GM11168 (cell line): Measurements from ENCODE around the gene SNRPA1.
"Not testable (repeated sequence)": the region's sequence is repeated elsewhere in the genome, so short reads cannot be mapped to it uniquely, and the experiment has no call there.

Source experiments
- in situ Hi-C: fragments of 300-500 bp; cut with MboI; formaldehyde crosslinking; loops from one replicate; pipeline ENCODE4 v1.12.0; 2022; ENCODE audit warnings: low sequenced_read_pairs; ENCODE audit not compliant: unreplicated experiment

SNRPA1 gene

GRCh38 chr15:101294731-101295606 is at the start of gene SNRPA1:
TSS of gene SNRPA1 (minus strand) at chr15:101295248. CDS start at chr15:101295178, 70 bp downstream.
- in situ Hi-C loops = loop anchor here (5.0 to 10.0 kb wide), 2 partner anchors 210 to 357 kb away; partner anchors contain the start of gene TM2D3

DNA sequence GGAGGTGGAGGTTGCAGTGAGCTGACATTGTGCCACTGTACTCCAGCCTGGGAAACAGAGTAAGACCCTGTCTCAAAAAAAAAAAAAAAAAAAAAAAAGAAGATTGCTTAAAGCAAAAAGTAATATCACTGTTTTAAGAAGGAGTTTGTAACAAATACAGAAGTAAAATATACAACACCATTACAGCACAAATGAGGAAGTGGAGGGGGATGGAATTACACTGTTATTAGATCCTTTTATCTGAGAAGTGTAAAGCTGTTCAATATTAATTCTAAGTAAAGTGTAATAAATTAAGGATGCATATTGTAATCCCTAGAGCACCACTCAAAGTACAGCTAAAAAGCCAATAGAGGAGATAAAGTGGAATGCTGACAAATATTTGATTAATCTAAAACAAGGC is 47.0 kb upstream of the SNRPA1 start:
- in situ Hi-C loops = no loop called here

- in situ Hi-C loops = no loop called here
These were observed 43.5 kb upstream of the SNRPA1 start for GRCh38 chr15:101338502-101339057.

- in situ Hi-C loops = no loop called here
These were observed 42.9 kb upstream of the SNRPA1 start for GRCh38 chr15:101337976-101338375.

- in situ Hi-C loops = not testable (repeated sequence)
These were observed 39.1 kb upstream of the SNRPA1 start for GRCh38 chr15:101333907-101334789.

DNA sequence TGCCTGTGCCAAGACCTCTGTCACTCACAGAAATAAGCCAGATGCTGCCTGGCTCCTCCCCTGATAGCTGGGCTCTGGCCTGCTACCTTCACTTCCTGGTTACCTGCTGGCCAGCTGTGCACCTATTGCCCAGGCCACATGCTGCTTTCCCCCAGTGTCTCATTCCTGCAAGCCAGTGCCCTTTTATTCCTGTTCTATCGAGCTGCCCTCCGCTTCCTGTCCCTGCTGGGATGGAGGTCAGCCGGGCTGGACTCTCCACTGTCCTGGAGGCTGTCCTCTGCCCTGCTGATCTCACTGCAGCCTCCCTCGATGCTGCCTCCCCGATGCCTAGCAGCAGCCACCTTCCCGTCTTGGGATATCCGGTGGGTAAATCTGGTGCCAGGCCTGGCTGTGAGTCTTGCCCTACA is 37.0 kb upstream of the SNRPA1 start:
- in situ Hi-C loops = no loop called here

GRCh38 chr15:101329867-101330380 is 34.9 kb upstream of the SNRPA1 start:
- in situ Hi-C loops = no loop called here

DNA sequence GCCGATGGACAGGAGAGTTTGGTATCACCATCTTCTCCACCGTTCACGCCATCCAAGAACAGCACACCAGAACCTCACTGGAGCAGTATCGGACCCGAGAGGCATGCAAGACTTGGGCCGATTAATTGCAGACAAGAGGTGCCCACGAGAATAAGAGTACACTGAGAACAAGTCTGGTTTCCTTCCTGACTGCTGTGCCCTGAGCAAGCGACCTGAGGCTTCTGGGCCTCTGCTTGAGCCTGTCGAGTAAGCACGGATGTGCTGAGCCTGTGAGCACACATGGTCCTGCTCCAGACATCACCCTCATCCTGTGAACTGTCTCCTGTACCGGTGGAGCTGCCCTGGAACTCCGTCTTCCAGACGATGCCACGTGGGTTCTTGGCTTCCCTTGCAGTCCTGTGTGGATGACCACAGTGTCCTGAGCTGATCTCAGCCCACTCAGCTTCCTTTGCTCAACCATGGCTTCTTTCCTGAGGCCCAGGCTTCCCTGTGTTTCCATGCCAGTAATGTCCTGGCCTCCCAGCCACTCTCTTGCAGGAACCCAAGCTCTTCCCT is 34.3 kb upstream of the SNRPA1 start:
- in situ Hi-C loops = no loop called here

DNA sequence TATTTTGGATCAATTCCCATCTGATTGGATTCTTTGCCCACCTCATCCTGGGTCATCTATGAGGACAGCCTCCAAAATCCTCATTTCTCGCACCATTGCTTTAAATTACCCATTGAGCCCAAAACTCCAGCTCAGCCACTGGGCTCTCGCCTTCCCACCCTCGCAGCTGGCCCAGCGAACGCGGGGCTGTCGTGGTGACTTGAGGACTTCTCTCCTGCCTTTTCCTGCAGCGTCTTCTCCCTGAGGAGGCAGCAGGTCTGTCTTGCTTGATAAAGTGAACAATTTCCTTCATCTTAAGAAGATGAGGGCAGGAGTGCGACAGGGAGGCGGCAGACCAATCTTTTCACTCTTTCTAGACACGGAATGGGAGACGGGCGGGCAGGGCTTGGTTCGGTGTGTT is 33.0 kb upstream of the SNRPA1 start:
- in situ Hi-C loops = no loop called here

DNA sequence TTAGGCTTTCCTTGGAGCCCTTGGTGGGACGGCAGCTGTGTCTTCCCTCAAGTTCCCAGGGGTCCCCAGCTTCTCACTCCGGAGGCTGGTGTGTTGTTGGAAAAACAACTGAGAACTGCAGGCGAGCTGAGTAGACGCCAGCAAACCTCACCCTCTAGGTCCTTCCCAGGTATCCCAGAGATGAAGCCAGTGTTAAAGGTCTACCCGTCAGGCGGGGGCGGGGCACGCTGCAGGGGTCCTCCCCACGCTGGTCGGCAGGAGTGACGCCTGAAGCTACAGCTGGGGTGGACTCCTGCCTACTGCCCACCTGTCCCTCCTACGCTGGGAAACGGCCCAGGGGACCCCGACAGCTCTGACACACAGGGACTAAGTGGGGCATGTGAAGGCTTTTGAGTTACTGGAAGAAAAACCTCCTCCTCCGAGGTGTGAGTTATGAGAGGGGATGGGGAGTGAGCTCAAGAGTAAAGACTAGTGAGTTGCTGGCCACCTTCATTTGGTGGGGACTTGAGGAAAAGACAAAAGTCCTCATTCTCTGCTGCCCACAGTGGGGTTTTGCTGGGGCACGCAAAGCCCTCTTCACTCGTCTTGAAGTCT is 32.2 kb upstream of the SNRPA1 start:
- in situ Hi-C loops = no loop called here

DNA sequence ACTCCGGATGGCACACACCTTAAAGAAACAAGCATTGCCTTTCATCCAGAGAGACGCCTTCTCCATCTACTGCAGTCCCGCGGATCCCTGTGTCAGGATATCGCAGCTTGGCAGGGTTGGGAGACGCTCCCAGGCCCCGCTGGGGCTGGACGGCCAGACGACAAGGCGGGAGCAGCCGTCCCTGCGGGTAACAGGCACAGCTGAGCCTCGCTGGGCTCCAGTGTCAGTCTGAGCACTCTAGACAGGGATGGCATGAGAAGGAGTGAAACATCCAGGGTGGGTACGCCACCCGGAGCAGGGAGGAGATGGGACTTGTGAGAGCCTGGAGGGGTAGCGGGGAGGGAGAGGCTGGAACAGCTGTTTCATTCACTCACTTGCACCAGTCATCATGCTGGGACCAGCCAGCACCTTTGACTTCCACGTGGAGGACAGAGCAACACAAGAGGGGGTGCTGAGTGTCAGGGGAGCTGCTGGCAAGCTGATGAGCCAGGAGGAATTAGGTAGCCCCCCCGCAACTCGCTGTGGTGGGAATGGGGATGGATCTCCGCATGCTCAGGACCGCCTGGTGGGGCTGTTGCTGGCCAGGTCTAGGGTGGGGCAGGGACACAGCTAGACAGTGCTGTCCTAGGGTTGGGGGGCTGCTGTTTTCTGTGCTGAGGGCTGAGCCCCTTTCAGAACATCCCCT is 31.6 kb upstream of the SNRPA1 start:
- in situ Hi-C loops = no loop called here

- in situ Hi-C loops = no loop called here
These were observed 30.9 kb upstream of the SNRPA1 start for GRCh38 chr15:101326026-101326315.

DNA sequence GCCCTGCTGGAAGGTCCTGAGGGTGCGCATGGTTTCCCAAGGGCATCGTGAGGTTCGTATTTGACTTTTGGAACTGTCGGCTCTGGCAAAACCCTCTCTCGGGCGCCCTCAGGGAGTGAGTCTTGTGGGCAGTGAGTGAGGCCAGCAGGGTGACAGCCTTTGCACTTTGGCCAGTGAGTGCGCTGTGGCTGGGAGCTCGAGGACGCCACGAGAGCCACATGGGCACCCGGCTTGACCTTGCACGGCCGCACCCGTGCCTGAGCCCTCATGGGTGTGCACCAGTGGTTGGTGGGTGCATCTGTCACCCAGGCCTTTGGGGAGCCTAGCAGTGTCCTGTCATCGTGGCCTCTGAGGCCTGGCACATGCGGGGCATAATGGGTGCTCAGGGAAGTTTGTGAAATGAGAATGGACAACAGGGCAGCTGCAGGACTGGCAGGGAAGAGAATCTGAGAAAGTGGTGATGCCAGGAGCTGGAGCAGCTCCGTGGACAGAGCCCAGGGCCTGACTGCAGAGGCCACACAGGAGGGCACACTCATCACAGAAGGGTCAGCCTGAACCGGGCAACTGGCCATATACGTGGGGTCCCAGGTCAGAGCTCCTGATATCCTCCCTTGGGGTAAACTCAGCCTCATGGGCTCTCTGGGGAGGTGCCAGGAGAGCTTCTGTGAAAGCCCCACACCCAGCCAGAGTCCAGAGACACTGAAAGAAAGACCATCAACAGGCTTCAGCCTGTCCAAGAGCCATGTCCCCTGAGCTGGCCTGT is 30.4 kb upstream of the SNRPA1 start:
- in situ Hi-C loops = no loop called here

GRCh38 chr15:101324524-101325177 is 29.6 kb upstream of the SNRPA1 start:
- in situ Hi-C loops = no loop called here

DNA sequence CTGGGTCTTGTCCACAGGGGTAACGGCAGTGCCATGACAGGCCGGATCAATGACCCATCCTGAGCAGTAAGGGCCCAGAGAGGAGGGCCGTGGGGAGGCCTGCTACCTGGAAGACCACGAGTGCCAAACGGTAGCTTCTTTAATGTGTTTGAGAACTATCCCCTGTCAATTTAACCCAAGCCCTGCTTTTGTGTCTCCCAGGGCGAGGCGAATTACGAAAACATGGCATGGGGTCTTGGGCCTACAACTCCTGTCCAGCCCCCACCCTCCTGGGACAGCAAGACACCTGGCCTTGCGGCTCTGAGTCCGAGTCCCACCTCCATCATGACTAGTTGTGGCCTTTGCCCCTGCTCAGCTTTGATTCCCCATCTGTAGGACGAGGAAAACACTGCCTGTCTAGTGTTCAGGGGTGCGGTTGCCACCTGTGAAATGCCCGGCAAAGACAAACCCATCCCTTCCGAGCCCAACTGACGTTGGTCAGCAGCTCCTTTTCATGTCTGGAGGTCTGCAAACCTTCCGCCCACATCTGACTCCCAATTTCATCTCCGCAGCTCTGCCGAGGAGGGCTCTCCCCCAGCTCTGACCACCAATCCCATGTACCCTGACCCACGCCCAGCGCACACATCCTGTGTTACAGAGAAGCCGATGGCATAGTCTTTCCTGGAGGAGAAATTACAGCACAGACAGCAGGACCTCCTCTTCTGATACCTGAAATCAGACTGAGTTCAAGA is 28.9 kb upstream of the SNRPA1 start:
- in situ Hi-C loops = no loop called here

- in situ Hi-C loops = no loop called here
These were observed 27.9 kb upstream of the SNRPA1 start for GRCh38 chr15:101322854-101323477.

DNA sequence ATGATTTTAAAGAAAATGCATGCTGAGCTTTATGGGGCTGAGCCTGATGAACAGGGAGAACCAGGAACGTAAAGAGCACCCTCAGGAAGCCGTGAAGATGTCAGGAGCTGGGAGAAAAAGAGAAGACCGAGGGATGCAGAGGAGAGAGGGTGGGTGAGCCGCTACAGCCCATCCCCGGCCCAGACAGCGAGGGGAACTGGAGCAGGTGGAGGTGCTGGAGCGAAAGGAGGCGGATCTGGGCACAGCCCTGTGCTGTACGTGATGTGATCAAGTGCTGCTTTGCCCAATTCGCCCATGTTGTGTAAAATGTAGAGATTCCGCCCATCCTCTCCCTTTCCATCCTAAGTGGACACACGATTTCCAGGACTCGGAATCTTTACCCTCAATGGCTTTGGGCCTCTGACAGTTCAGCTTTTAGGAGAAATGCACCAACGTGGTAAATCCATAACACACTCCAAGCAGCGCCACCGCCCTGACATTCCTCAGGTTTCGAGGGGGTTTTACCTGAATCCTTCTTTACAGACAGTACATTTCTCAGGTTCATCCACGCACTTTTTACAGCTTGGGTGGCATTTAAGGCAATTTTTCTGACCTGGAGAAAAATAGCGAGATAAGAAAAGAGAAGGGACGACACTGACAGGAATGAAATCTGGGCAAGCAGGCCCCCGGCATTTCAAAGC is 27.1 kb upstream of the SNRPA1 start:
- in situ Hi-C loops = no loop called here
